Bronchial epithelial cell (primary cell): ENCODE results near the gene CTNND2. TPM values are rescaled to one million over a fixed set of nuclear protein-coding genes. Genes with fewer than 3 reads are reported as not detected.
A peak's percentile ranks its signal among the peaks of the same experiment; 100 is the strongest.
"Not testable (repeated sequence)": the region's sequence is repeated elsewhere in the genome, so short reads cannot be mapped to it uniquely, and the experiment has no call there.

Experiments used
- DNase-seq: peaks from one replicate; pipeline ENCODE4 v3.0.0-alpha.2; 2010; ENCODE audit warnings: low read depth
- FAIRE-seq: peaks from 2 replicates; lab custom pipeline; 2011; peaks lifted over from hg19 to GRCh38; lab: Jason Lieb, UNC
- H3K27me3 ChIP-seq: 2 replicates; pipeline ENCODE4 v1.5.1; 2011; ENCODE audit warnings: low read length; ENCODE audit not compliant: control insufficient read depth, insufficient read depth
- H3K36me3 ChIP-seq: 2 replicates; pipeline ENCODE4 v1.5.1; 2011; ENCODE audit warnings: low read length; ENCODE audit not compliant: control insufficient read depth, insufficient read depth
- H3K4me3 ChIP-seq: 2 replicates; pipeline ENCODE4 v1.5.1; 2011; ENCODE audit warnings: mild to moderate bottlenecking, low read depth, low read length, control low read depth
- total RNA-seq: library from RNA; depleted of rRNA; stranded (reverse); fragments of >200 nt; gene quantifications from 2 replicates; pipeline ENCODE4 v1.2.1, GENCODE V29; 2014
- TF ChIP-seq, protein P1 (sequence below): IDR thresholded peaks from 2 replicates; pipeline ENCODE4 v1.5.1; 2011; ENCODE audit warnings: mild to moderate bottlenecking, moderate library complexity, low read length, control low read depth, inconsistent platforms; ENCODE audit not compliant: insufficient read depth, severe bottlenecking

Gene CTNND2
- total RNA-seq, 1 donor from 2014 or later = not detected

DNA sequence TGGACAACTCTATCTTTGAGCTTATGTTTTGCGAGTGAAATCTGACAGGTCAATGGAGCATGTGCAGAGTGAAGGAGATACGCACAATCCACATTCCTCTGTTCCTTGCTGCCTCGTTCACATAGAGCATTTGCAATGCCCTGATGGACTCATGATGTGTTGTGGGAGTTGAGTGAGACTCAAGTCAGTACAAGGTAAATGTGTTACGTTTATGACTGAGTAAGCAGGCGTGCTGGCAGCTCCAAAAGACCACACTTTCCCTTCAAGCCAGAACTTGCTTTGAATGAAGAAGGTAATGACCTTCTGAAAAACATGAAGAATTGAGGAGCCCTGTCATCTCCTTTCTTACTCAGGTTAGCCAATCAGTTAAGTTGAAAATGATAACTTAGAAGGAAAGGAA lies 477.8 kb downstream of the CTNND2 start:
- no peak overlapping the region for H3K4me3 ChIP-seq
- no peak for FAIRE-seq
- H3K36me3 ChIP-seq = no peaks in the 10 kb centered on the region
- TF ChIP-seq, protein P1, sequence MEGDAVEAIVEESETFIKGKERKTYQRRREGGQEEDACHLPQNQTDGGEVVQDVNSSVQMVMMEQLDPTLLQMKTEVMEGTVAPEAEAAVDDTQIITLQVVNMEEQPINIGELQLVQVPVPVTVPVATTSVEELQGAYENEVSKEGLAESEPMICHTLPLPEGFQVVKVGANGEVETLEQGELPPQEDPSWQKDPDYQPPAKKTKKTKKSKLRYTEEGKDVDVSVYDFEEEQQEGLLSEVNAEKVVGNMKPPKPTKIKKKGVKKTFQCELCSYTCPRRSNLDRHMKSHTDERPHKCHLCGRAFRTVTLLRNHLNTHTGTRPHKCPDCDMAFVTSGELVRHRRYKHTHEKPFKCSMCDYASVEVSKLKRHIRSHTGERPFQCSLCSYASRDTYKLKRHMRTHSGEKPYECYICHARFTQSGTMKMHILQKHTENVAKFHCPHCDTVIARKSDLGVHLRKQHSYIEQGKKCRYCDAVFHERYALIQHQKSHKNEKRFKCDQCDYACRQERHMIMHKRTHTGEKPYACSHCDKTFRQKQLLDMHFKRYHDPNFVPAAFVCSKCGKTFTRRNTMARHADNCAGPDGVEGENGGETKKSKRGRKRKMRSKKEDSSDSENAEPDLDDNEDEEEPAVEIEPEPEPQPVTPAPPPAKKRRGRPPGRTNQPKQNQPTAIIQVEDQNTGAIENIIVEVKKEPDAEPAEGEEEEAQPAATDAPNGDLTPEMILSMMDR = no peak
- H3K27me3 ChIP-seq = no peaks in the 10 kb centered on the region
- peak; percentile 50 for DNase-seq

GRCh38 chr5:11422342-11422741 lies 481.9 kb downstream of the CTNND2 start:
- no peaks in the 10 kb centered on the region for H3K36me3 ChIP-seq
- TF ChIP-seq, protein P1 = no peak
- no peaks in the 10 kb centered on the region for H3K27me3 ChIP-seq
- DNase-seq (no peak), FAIRE-seq (no peak)
- no peak overlapping the region for H3K4me3 ChIP-seq

DNA sequence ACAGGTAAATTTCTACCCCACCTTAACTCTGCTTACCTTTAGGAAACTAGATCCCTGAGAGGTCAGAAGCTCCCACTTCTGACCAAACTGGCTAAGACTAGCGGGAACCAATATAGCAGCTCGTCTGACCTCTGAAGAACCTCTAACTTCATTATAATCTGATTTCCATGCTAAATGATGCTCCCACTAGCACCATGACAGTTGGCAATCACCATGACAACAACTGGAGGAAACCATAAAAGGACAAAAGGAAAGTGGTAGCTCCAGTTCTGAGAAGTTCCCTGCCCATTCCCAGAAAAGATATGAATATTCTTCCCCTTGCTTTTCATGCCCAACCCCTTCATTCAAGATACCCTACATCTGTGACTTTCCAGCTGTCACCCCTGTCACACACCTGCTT lies 483.3 kb downstream of the CTNND2 start:
- TF ChIP-seq, protein P1 = no peak
- FAIRE-seq (no peak), DNase-seq (no peak)
- no peaks in the 10 kb centered on the region for H3K36me3 ChIP-seq
- no peaks in the 10 kb centered on the region for H3K27me3 ChIP-seq
- H3K4me3 ChIP-seq = no peak overlapping the region

DNA sequence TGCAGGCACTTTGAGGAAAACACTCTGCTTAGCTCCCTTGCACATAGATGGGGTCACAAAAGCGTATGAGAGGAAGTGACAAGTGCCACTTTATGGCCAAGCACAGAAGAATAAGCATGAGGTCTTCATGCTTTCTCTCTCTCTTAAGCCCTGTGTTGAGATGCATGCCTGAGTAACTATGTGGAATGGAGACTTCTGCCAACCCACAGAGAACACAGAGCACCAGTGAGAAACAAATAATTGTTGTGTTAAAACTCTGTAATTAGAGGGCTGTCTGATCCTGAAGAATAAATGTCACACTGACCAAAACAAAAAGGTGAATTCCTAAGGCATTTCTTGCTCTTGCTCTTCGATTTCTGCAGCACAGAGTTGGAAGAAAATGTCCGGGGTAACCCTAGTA lies 488.5 kb downstream of the CTNND2 start:
- Histone ChIP-seq H3K27me3 (no peaks in the 10 kb centered on the region), H3K36me3 (no peaks in the 10 kb centered on the region), H3K4me3 (no peak overlapping the region)
- FAIRE-seq (no peak), DNase-seq (no peak)
- TF ChIP-seq, protein P1 = no peak

- H3K27me3 ChIP-seq, DNase-seq, H3K4me3 ChIP-seq, H3K36me3 ChIP-seq, FAIRE-seq: not testable (repeated sequence)
These were observed 489.5 kb downstream of the CTNND2 start for GRCh38 chr5:11414732-11415131.

GRCh38 chr5:11411621-11412020 lies 492.6 kb downstream of the CTNND2 start:
- FAIRE-seq (no peak), DNase-seq (no peak)
- H3K27me3 ChIP-seq = no peaks in the 10 kb centered on the region
- TF ChIP-seq, protein P1 = no peak
- H3K4me3 ChIP-seq = no peak overlapping the region
- H3K36me3 ChIP-seq = no peaks in the 10 kb centered on the region
